Activated gamma-delta T cell treated with Interleukin-2 at 50 U/mL for 16 hours (primary cell): ENCODE measurements around the gene TFRC.
"Not testable (repeated sequence)": the region's sequence is repeated elsewhere in the genome, so short reads cannot be mapped to it uniquely, and the experiment has no call there.

Experiments used
- DNase-seq: peaks from one replicate; pipeline ENCODE4 v3.0.0-alpha.2; 2020

TFRC gene

GRCh38 chr3:196047391-196048030, 34.4 kb downstream of the TFRC start:
- no peak for DNase-seq

- no peak for DNase-seq
Measured at GRCh38 chr3:196044513-196044912, 37.4 kb downstream of the TFRC start.

DNA sequence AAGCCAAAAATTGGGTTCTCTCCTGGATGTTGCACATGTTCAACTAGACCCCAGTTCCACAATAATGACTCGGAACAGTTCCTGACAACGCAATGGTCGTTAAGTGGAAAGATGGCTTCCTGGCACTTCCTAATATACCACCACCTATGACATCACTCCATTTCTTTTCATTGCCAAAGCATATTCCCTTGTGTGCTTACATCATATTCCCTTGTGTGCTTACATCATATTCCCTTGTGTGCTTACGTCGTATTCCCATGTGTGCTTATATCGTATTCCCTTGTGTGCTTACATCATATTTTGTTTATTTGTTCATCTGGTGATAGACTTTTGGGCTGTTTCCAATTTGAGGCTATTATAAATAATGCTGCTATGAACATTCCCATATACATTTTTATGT, 39.2 kb downstream of the TFRC start:
- no peak for DNase-seq

DNA sequence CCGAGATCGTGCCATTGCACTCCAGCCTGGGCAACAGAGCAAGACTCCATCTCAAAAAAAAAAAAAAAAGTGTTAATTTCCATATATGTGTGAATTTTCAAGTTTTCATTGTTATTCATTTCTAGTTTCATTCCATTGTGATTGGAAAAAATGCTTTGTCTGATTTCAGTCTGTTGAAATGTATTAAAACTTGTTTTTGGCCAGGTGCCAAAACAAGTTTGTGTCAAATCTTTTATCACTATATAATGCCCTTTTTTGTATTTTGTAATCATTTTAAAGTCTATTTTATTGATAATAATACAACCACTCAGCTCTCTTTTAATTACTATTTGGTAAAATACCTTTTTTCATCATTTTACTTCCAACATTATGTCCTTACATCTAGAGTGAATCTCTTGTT, 42.5 kb downstream of the TFRC start:
- DNase-seq = no peak

- not testable (repeated sequence) for DNase-seq
Measured at GRCh38 chr3:196026059-196026458, 55.8 kb downstream of the TFRC start.

- DNase-seq = no peak
Measured at GRCh38 chr3:196024968-196025367, 56.9 kb downstream of the TFRC start.

DNA sequence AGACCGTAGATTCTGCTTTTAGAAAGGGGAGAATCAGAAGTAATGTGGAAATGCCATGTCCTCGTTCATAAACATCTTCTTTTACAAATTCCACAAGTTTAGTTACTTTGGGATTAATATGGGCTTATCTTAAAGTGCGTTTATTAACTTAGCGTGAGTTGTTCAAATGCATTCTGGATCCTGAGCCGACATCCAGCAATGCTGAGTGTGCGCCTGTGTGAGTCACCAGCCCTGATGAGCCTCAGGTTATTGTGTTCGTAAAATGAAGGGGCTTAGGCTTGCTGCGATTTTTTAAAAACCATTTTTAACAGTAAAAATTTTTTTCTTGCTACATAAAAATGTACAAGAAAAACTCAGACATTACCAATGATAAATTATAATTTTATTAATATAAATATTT, 57.9 kb downstream of the TFRC start:
- DNase-seq = no peak

- not testable (repeated sequence) for DNase-seq
Measured at GRCh38 chr3:196022499-196022878, 59.4 kb downstream of the TFRC start.

GRCh38 chr3:196020373-196020772, 61.5 kb downstream of the TFRC start:
- DNase-seq = no peak

GRCh38 chr3:196019576-196019975, 62.3 kb downstream of the TFRC start:
- DNase-seq = not testable (repeated sequence)

GRCh38 chr3:196018159-196018558, 63.7 kb downstream of the TFRC start:
- not testable (repeated sequence) for DNase-seq

DNA sequence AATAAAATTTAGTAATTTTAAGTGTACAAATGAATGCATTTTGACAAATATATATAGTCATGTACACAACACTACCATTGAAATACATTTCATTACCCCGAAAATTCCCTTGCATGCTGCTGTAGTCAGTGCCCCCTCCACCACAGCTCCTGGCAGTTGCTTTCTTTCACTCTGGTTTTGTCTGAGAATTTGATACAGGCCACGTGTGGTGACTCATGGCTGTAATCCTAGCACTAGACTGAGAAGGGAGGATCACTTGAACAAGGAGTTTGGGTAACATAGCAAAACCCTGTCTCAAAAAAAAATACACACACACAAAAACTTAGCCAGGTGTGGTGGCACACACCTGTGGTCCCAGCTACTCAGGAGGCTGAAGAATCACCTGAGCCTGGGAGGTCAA, 65.4 kb downstream of the TFRC start:
- DNase-seq = no peak

DNA sequence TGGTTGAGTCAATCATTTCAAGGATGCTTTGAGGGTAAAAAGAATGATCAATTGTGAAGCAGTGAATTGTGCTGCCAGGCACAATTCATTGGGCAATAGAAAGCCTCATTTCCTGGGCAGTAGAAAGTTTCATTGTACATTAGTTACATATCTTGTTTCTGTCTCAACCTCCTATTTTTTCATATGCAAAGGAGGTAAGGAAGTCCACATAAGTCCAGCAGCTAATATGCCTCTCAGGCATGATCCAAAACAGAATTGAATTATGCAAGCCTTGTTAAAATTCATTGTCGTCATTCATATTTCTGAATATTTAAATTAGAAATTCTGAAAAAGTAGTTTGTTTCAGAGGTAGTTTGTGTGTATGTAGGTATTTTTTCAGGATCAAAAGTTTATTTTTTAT, 65.8 kb downstream of the TFRC start:
- no peak for DNase-seq

DNA sequence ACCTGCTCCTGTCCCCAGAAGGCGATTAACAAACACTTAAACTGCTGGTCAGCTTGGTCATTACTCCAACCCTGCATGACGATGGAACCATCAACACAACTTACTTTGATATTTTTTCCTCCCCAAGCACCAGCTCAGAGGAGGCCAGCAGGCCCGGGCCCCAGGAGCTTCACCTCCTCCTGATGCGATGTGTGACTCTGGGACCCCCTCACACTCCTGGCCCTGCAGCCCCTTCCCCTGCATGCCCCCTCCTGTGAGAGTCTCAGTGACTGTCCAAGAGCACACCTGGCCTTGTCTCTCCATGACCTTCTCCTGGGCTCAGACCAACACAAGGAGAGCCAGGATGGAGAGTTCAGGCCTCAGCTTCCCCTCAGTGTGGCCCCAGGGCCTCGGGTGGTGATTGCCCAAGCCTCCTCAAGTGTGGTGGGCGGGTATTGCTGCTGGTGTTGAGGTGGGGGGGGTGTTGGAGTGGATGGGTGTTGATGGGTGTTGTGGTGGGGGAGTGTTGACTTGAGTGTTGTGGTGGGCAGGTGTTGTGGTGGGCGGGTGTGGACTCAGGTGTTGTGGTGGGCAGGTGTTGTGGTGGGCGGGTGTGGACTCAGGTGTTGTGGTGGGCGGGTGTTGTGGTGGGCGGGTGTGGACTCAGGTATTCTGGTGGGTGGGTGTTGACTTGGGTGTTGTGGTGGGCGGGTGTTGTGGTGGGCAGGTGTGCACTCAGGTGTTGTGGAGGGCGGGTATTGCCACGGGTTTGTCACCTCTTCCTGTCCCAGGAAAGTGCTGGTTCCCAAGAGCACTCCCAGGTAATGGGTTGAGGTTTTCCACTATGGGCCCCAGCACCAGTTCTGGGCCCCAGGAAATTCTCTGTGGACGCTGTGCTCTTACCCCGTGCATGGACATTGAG, 68.1 kb downstream of the TFRC start:
- no peak for DNase-seq

DNA sequence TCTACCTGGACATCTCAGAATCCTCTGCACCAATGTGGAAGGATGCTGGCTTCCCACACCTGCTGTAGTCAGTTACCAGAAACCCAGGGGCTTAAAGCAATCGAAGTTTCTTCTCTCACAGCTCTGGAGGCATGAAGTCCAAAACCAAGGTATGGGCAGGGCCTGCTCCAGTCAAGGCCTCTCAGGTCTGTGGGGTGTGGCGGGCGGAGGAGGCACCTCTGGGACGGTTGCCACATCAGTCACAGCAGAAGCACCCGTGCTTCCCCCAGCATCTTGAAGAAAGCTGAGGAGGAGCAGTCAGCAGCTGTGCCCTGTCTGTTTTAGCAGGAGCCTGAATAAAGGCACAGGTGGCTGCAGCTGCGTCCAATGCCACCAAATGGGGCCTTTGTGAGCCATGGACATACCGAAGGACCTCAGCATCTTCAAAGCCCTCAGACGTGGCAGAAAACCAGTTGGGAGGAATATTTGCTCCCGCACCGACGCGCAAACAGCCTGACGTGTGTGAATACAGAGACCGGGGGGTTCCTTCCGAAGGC, 68.9 kb downstream of the TFRC start:
- DNase-seq = no peak

- no peak for DNase-seq
Measured at GRCh38 chr3:196012481-196012880, 69.4 kb downstream of the TFRC start.

- no peak for DNase-seq
Measured at GRCh38 chr3:196009456-196009855, 72.4 kb downstream of the TFRC start.

GRCh38 chr3:196008929-196009328, 73.0 kb downstream of the TFRC start:
- DNase-seq = no peak

DNA sequence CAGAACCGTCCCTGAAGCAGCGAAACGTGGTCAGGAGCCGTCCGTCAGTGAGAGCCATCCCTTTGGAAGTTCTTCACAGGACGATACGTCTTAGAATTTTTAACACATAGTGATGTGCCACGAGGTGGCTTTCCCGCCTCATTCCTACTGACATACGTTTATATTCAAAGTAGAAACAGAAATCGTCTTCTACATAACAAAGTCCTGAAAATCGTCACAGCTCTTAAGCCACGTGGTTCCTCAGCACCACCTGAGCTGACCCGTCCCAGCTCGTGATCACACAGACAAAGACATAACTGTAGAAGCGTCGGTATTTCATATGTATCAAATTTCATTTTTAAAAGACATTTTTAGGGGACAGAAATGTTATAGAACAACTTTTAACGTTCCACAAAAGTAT, 73.5 kb downstream of the TFRC start:
- DNase-seq = no peak

- no peak for DNase-seq
Measured at GRCh38 chr3:196007744-196008335, 74.0 kb downstream of the TFRC start.

DNA sequence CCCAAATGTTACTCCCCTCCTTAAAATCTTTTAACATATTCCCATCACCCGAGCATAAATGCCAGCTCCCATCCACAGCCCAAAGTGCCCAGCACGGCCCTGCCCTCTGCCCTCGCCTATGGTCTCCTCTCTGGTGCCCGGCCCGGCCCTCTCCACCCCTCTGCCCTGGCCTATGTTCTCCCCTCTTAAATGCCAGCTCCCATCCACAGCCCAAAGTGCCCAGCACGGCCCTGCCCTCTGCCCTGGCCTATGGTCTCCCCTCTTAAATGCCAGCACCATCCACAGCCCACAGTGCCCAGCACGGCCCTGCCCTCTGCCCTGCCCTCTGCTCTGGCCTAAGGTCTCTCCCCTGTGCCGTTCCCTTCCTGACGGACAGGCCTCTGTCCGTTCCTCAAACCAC, 76.6 kb downstream of the TFRC start:
- not testable (repeated sequence) for DNase-seq

GRCh38 chr3:196004359-196005052, 77.4 kb downstream of the TFRC start:
- not testable (repeated sequence) for DNase-seq

DNA sequence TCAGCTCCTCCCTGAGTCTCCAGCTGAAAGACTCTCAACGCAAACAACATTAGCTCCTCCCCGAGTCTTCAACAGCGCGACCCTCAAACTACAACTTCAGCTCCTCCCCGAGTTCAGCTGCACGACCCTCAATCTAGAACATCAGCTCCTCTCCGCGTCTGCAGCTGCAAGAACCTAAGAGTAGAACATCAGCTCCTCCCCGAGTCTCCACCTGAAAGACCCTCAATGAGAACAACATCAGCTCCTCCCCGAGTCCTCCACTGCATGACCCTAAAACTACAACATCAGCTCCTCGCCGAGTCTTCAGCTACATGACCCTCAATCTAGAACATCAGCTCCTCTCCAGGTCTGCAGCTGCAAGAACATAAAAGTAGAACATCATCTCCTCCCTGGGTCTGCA, 78.3 kb downstream of the TFRC start:
- DNase-seq = no peak
